ENCODE measurements around the gene ACKR3. TPM values are rescaled to one million over a fixed set of nuclear protein-coding genes. Genes with fewer than 3 reads are reported as not detected.

ACKR3 gene
- total and polyA plus RNA-seq, 2 donors (not counting 1 experiment from before 2014, with no cell fraction given): 7.1 to 15.3 TPM

- H3K4me1 ChIP-seq (ENCODE audit: control insufficient read depth in 2 of 2, insufficient read depth in 2 of 2, low read length in 2 of 2): peaks cover 73 to 82% of the 10 kb centered on the region in 2 donors
- H3K27me3 Mint-ChIP-seq: no peaks in the 10 kb centered on the region
- no peaks in the 10 kb centered on the region for H3K36me3 ChIP-seq (replicated peaks in 1 of 2; ENCODE audit: control extremely low read depth in 1 of 2, control insufficient read depth in 1 of 2, extremely low read depth in 1 of 2, insufficient read depth in 2 of 2, low read length in 1 of 2)
- H3K79me2 ChIP-seq (ENCODE audit: control insufficient read depth, insufficient read depth, low read length): peaks cover 3% of the 10 kb centered on the region
- H3K4me3 Mint-ChIP-seq: peak overlapping the region; percentile 70
- no peak for TF ChIP-seq CTCF (IDR thresholded peaks at IDR 0.05)
- H3K9me3 Mint-ChIP-seq (ENCODE audit: insufficient read depth): peaks cover 4% of the 10 kb centered on the region
- ChIA-PET POLR2A (interaction anchor here (1.2 kb wide), 1 partner anchor 17 kb away, joined by 5 read pairs; no protein-coding TSS in a partner anchor), CTCF (interaction anchor here (1.4 to 7.9 kb wide), 2 partner anchors 15 to 16 kb away, joined by 7 to 77 read pairs; partner anchors contain the start of gene ACKR3)
- H3K27me3 ChIP-seq (replicated peaks in 1 of 4; ENCODE audit: control extremely low read depth in 1 of 4, control insufficient read depth in 3 of 4, insufficient read depth in 4 of 4, low read length in 3 of 4): no peaks in the 10 kb centered on the region
- peaks cover 82% of the 10 kb centered on the region for H3K4me1 Mint-ChIP-seq
- 66% methylated on average over 7 of the region's 8 CpGs for WGBS (ENCODE audit: insufficient coverage)
- intact Hi-C loops (cut with micrococcal nuclease): loop anchor here (2.0 kb wide), 2 partner anchors 15 to 39 kb away; no protein-coding TSS in a partner anchor
- peaks cover 0 to 16% (median 8%) of the 10 kb centered on the region in 3 donors for H3K9me3 ChIP-seq (ENCODE audit: control extremely low read depth in 1 of 3, control insufficient read depth in 2 of 3, insufficient read depth in 1 of 3, low read length in 2 of 3)
- peak overlapping the region; percentile 14 to 44 for H3K27ac ChIP-seq (ENCODE audit: low read length in 2 of 2)
- H3K9ac ChIP-seq (ENCODE audit: low read length): peak overlapping the region; percentile 43
- no peaks in the 10 kb centered on the region for H4K20me1 ChIP-seq (ENCODE audit: control insufficient read depth, insufficient read depth, low read length, poor library complexity, severe bottlenecking)
- peak overlapping the region; percentile 51 for H2AFZ ChIP-seq (ENCODE audit: insufficient read depth, low read depth, low read length, poor library complexity, severe bottlenecking)
- DNase-seq (peak; percentile 37), ATAC-seq (ENCODE audit: low read depth) (peak; percentile 32)
- H3K4me2 ChIP-seq (replicated peaks; ENCODE audit: low read depth, low read length, poor library complexity, severe bottlenecking): peak overlapping the region; percentile 67
- H3K4me3 ChIP-seq (ENCODE audit: control extremely low read depth in 1 of 5, extremely low read depth in 1 of 5, insufficient read depth in 1 of 5, low read depth in 2 of 5, low read length in 4 of 5): peak overlapping the region in 1 of 5 experiments; percentile 22
- H3K27ac Mint-ChIP-seq: peak overlapping the region; percentile 90
Observed at GRCh38 chr2:236551471-236552211, 18.0 kb upstream of the ACKR3 start.

DNA sequence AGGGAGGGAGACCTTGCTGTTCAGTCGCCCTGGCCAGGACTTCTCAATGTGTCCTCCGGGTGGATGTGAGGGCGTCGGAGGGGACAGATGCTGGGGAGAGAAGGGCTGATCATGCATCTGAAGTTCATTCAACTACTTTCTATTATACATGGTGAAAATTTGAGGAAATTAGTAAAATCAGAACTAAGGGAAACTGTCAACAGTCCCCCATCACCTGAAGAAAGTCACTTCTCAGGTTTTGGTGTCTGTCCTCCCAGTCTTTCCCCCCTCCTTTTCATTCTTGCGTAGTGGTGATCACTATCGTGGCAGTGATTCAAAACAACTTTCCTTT lies 17.4 kb upstream of the ACKR3 start:
- Histone ChIP-seq H2AFZ (ENCODE audit: insufficient read depth, low read depth, low read length, poor library complexity, severe bottlenecking) (peak overlapping the region; percentile 51), H3K9ac (ENCODE audit: low read length) (peak overlapping the region; percentile 43), H3K36me3 (replicated peaks in 1 of 2; ENCODE audit: control extremely low read depth in 1 of 2, control insufficient read depth in 1 of 2, extremely low read depth in 1 of 2, insufficient read depth in 2 of 2, low read length in 1 of 2) (no peaks in the 10 kb centered on the region), H3K4me1 (ENCODE audit: control insufficient read depth in 2 of 2, insufficient read depth in 2 of 2, low read length in 2 of 2) (peaks cover 68 to 76% of the 10 kb centered on the region in 2 donors), H3K4me2 (replicated peaks; ENCODE audit: low read depth, low read length, poor library complexity, severe bottlenecking) (peak overlapping the region; percentile 67), H4K20me1 (ENCODE audit: control insufficient read depth, insufficient read depth, low read length, poor library complexity, severe bottlenecking) (no peaks in the 10 kb centered on the region), H3K79me2 (ENCODE audit: control insufficient read depth, insufficient read depth, low read length) (peaks cover 3% of the 10 kb centered on the region), H3K27ac (ENCODE audit: low read length in 2 of 2) (peak overlapping the region in 1 of 2 donors; percentile 23), H3K4me3 (ENCODE audit: control extremely low read depth in 1 of 5, extremely low read depth in 1 of 5, insufficient read depth in 1 of 5, low read depth in 2 of 5, low read length in 4 of 5) (no peak overlapping the region), H3K9me3 (ENCODE audit: control extremely low read depth in 1 of 3, control insufficient read depth in 2 of 3, insufficient read depth in 1 of 3, low read length in 2 of 3) (peaks cover 0 to 16% (median 8%) of the 10 kb centered on the region in 3 donors), H3K27me3 (replicated peaks in 1 of 4; ENCODE audit: control extremely low read depth in 1 of 4, control insufficient read depth in 3 of 4, insufficient read depth in 4 of 4, low read length in 3 of 4) (no peaks in the 10 kb centered on the region)
- peak overlapping the region; percentile 70 for H3K4me3 Mint-ChIP-seq
- ChIA-PET POLR2A (interaction anchor here (1.2 kb wide), 1 partner anchor 16 kb away, joined by 5 read pairs; no protein-coding TSS in a partner anchor), CTCF (no interaction called here)
- no peak for TF ChIP-seq CTCF (IDR thresholded peaks at IDR 0.05)
- TF ChIP-seq EZH2 (IDR thresholded peaks at IDR 0.05; ENCODE audit: borderline replicate concordance, insufficient read depth, low read depth, low read length, poor library complexity, severe bottlenecking): no peak
- H3K9me3 Mint-ChIP-seq (ENCODE audit: insufficient read depth): peaks cover 4% of the 10 kb centered on the region
- DNase-seq: no peak
- H3K4me1 Mint-ChIP-seq: peaks cover 77% of the 10 kb centered on the region
- no peaks in the 10 kb centered on the region for H3K27me3 Mint-ChIP-seq
- H3K27ac Mint-ChIP-seq: peak overlapping the region; percentile 90
- no peak for ATAC-seq (ENCODE audit: low read depth)
- no CpG with 5 or more reads among the region's 6 CpGs for WGBS (ENCODE audit: insufficient coverage)
- intact Hi-C loops (cut with micrococcal nuclease): no loop called here
